Endothelial cell of umbilical vein (primary cell): ENCODE results near the gene PALMD. TPM values are rescaled to one million over a fixed set of nuclear protein-coding genes. Genes with fewer than 3 reads are reported as not detected.

Experiments used
- BruUV-seq: library from RNA; stranded (reverse); fragments of 400-500 nt; replicated peaks from 2 replicates; lab custom pipeline; 2021; lab: Mats Ljungman, UMichigan
- CTCF ChIA-PET: fragments of 300-600, 350-600 bp; sonication (Branson Sonifier 250); formaldehyde crosslinking; loops from one replicate; lab custom pipeline; 2021; ENCODE audit warnings: antibody characterized with exemption, inconsistent platforms; lab: Charles Lee
- POLR2A ChIA-PET: fragments of 300-600, 350-600 bp; sonication (Branson Sonifier 250); formaldehyde crosslinking; loops from one replicate; lab custom pipeline; 2021; ENCODE audit warnings: antibody characterized with exemption, inconsistent platforms; lab: Charles Lee
- DNase-seq: peaks from one replicate; pipeline ENCODE4 v3.0.0-alpha.2; 2011; ENCODE audit warnings: low read depth, low spot score
- FAIRE-seq: peaks from 2 replicates; lab custom pipeline; 2011; peaks lifted over from hg19 to GRCh38; lab: Jason Lieb, UNC
- H2AFZ ChIP-seq: 2 replicates; pipeline ENCODE4 v1.6.0; 2012; ENCODE audit warnings: low read depth, low read length, control low read depth, inconsistent platforms
- H3K27ac ChIP-seq: 2 replicates; pipeline ENCODE4 v1.5.1; 2011; ENCODE audit warnings: low read depth, mild to moderate bottlenecking, control low read depth, low read length, moderate library complexity; ENCODE audit not compliant: insufficient read depth
- H3K27me3 ChIP-seq, 2 experiments: 2 replicates each; pipeline versions ENCODE4 v1.6.0 to v1.6.1; 2011; ENCODE audit warnings: low read length in 2 of 2, mixed read lengths in 1 of 2; ENCODE audit not compliant: control insufficient read depth in 2 of 2, insufficient read depth in 2 of 2
- H3K36me3 ChIP-seq, 2 experiments: 2 replicates in 1 of 2; 3 replicates in 1 of 2; pipeline ENCODE4 v1.5.1; 2011; ENCODE audit warnings: low read length in 2 of 2, mild to moderate bottlenecking in 1 of 2, moderate library complexity in 1 of 2; ENCODE audit not compliant: control insufficient read depth in 2 of 2, insufficient read depth in 2 of 2; ENCODE audit errors: extremely low read depth in 1 of 2
- H3K4me1 ChIP-seq: 3 replicates; pipeline ENCODE4 v1.5.1; 2011; ENCODE audit warnings: mild to moderate bottlenecking, low read length; ENCODE audit not compliant: control insufficient read depth, insufficient read depth; ENCODE audit errors: extremely low read depth
- H3K4me2 ChIP-seq: 2 replicates; pipeline ENCODE4 v1.6.1; 2011; ENCODE audit warnings: low read length, control low read depth, mixed read lengths; ENCODE audit not compliant: insufficient read depth
- H3K4me3 ChIP-seq, 3 experiments: fragments of 200-600 bp in 1 of 3; sonication (generic), shearing (Covaris generic) in 1 of 3; replicated peaks in 1 of 3; 2 replicates each; pipeline ENCODE4 v1.5.1; 2011 to 2016; ENCODE audit warnings: control low read depth in 3 of 3, low read length in 3 of 3, mild to moderate bottlenecking in 2 of 3, inconsistent platforms in 1 of 3, low read depth in 1 of 3, moderate library complexity in 1 of 3; ENCODE audit not compliant: insufficient read depth in 1 of 3
- H3K79me2 ChIP-seq: 2 replicates; pipeline ENCODE4 v1.6.0; 2012; ENCODE audit warnings: low read length, inconsistent platforms; ENCODE audit not compliant: control insufficient read depth, insufficient read depth
- H3K9ac ChIP-seq: replicated peaks from 2 replicates; pipeline ENCODE3; 2011; ENCODE audit warnings: low read length, control low read depth; ENCODE audit not compliant: insufficient read depth; ENCODE audit errors: extremely low read depth
- H3K9me1 ChIP-seq: replicated peaks from 3 replicates; pipeline ENCODE4 v1.6.0; 2011; ENCODE audit warnings: mild to moderate bottlenecking, low read length; ENCODE audit not compliant: control insufficient read depth, insufficient read depth; ENCODE audit errors: extremely low read depth
- H3K9me3 ChIP-seq: replicated peaks from 2 replicates; pipeline ENCODE4 v1.5.1; 2012; ENCODE audit warnings: low read length, inconsistent platforms; ENCODE audit not compliant: control insufficient read depth, insufficient read depth
- H4K20me1 ChIP-seq: replicated peaks from 2 replicates; pipeline ENCODE3; 2011; ENCODE audit warnings: mild to moderate bottlenecking, low read length; ENCODE audit not compliant: control insufficient read depth, insufficient read depth; ENCODE audit errors: extremely low read depth
- EZH2 ChIP-seq: IDR thresholded peaks from 2 replicates; pipeline ENCODE4 v1.6.1; 2012; ENCODE audit warnings: borderline replicate concordance, low read depth, mild to moderate bottlenecking, moderate library complexity, low read length, inconsistent platforms; ENCODE audit not compliant: severe bottlenecking
- GATA2 ChIP-seq: IDR thresholded peaks from 2 replicates; pipeline ENCODE4 v1.7.0; 2011; ENCODE audit warnings: low read depth, mild to moderate bottlenecking, moderate library complexity, mixed read lengths, low read length; ENCODE audit not compliant: insufficient read length, insufficient read depth
- JUN ChIP-seq: IDR thresholded peaks from 2 replicates; pipeline ENCODE4 v1.6.1; 2011; ENCODE audit warnings: borderline replicate concordance, low read depth; ENCODE audit not compliant: insufficient read length, insufficient read depth
- MYC ChIP-seq: IDR thresholded peaks from one replicate; pipeline ENCODE4 v1.6.1; 2011; ENCODE audit warnings: mild to moderate bottlenecking, low read depth, low read length
- POLR2A ChIP-seq: IDR thresholded peaks from 2 replicates; pipeline ENCODE4 v1.6.1; 2012; ENCODE audit warnings: low read depth, mild to moderate bottlenecking, control low read depth, low read length
- dilution Hi-C: fragments of 300-500 bp; cut with MboI; formaldehyde crosslinking; loops from one replicate; pipeline ENCODE4 v1.15.0; 2019; ENCODE audit warnings: low sequenced_read_pairs; ENCODE audit not compliant: extremely low pct_ligation_motif_present
- intact Hi-C: fragments of 100-400 bp; cut with micrococcal nuclease; formaldehyde crosslinking; loops from one replicate; pipeline ENCODE4 v1.10.0; 2022
- polyA plus RNA-seq, 4 experiments: library from polyadenylated mRNA; depleted of rRNA in 3 of 4; stranded (reverse) in 3 of 4; unstranded in 1 of 4; fragments of >200 nt; gene quantifications; 2 replicates each; pipeline versions ENCODE4 v1.2.1 to v1.2.3, GENCODE V29; 2011 to 2012; ENCODE audit warnings: missing spikeins in 1 of 4
- total RNA-seq: library from RNA; stranded (reverse); gene quantifications from 2 replicates; pipeline ENCODE4 v1.2.3, GENCODE V29; 2021
- TF ChIP-seq, protein P1 (sequence below), 2 donors: IDR thresholded peaks; 1 replicate in 1 of 2; 2 replicates in 1 of 2; pipeline ENCODE4 v1.5.1; 2011; ENCODE audit warnings: low read length in 2 of 2, mild to moderate bottlenecking in 2 of 2, moderate library complexity in 2 of 2, control low read depth in 1 of 2, inconsistent platforms in 1 of 2, low read depth in 1 of 2; ENCODE audit not compliant: insufficient read depth in 1 of 2; ENCODE audit errors: extremely low read depth in 1 of 2

Gene PALMD
- total and polyA plus RNA-seq, 2 donors (not counting 3 experiments of a cell fraction or from before 2014, with no cell fraction given), result 52.6 to 137 TPM

DNA sequence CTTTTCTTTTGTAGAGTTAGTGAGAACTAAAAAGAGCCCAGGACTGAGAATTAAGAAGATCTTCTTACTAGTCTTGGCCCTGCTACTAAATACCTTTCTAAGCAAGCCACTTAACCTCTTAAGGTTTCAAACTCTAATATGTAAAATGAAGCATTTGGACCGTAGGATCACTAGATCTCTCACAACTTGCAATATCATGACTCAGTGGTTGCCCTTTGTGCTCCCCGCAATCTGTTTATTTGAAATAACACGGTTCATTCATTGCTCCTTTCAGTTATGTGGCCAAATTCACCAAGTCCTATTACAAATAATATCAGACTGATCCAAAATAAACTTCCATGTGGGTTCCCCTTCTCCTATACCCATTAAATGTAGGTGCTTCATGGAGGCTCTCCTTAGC is 10.8 kb downstream of the PALMD start:
- Histone ChIP-seq H3K4me1 (peaks cover 85% of the 10 kb centered on the region), H3K27me3 (no peaks in the 10 kb centered on the region), H4K20me1 (no peaks in the 10 kb centered on the region), H2AFZ (no peak overlapping the region), H3K36me3 (peaks cover 0 to 5% of the 10 kb centered on the region in 2 experiments), H3K4me3 (peak overlapping the region in 1 of 3 experiments; percentile 17), H3K79me2 (peaks cover 83% of the 10 kb centered on the region), H3K9me3 (no peaks in the 10 kb centered on the region), H3K27ac (peak overlapping the region; percentile 94), H3K4me2 (peak overlapping the region; percentile 81), H3K9me1 (no peaks in the 10 kb centered on the region), H3K9ac (peak overlapping the region; percentile 61)
- CTCF ChIA-PET, result interaction anchor here (0.9 to 1.4 kb wide), 6 partner anchors 9 to 130 kb away, joined by 3 to 6 read pairs (median 3); no protein-coding TSS in a partner anchor
- peak; percentile 73 for DNase-seq
- no peak for TF ChIP-seq JUN
- TF ChIP-seq GATA2, result no peak
- no peak for TF ChIP-seq MYC
- peak; percentile 25 for TF ChIP-seq POLR2A
- TF ChIP-seq EZH2, result no peak
- TF ChIP-seq, protein P1, sequence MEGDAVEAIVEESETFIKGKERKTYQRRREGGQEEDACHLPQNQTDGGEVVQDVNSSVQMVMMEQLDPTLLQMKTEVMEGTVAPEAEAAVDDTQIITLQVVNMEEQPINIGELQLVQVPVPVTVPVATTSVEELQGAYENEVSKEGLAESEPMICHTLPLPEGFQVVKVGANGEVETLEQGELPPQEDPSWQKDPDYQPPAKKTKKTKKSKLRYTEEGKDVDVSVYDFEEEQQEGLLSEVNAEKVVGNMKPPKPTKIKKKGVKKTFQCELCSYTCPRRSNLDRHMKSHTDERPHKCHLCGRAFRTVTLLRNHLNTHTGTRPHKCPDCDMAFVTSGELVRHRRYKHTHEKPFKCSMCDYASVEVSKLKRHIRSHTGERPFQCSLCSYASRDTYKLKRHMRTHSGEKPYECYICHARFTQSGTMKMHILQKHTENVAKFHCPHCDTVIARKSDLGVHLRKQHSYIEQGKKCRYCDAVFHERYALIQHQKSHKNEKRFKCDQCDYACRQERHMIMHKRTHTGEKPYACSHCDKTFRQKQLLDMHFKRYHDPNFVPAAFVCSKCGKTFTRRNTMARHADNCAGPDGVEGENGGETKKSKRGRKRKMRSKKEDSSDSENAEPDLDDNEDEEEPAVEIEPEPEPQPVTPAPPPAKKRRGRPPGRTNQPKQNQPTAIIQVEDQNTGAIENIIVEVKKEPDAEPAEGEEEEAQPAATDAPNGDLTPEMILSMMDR (IDR thresholded peaks at IDR 0.05; ENCODE audit: extremely low read depth in 1 of 2, insufficient read depth in 1 of 2, low read depth in 1 of 2, low read length in 2 of 2), result no peak
- POLR2A ChIA-PET, result no interaction called here
- BruUV-seq, result TSS peak; percentile 57
- intact Hi-C loops, result loop anchor here (1.0 to 10.0 kb wide), 7 partner anchors 8 to 378 kb away; a partner anchor contains a TSS
- dilution Hi-C loops, result no loop called here
- no peak for FAIRE-seq
